ENCODE data around the gene BICDL2.

GRCh38 chr16:3085868-3086595, 49.3 kb upstream of the BICDL2 start:
- no peak for TF ChIP-seq CTCF (IDR thresholded peaks at IDR 0.05)
- TF ChIP-seq POLR2A (IDR thresholded peaks at IDR 0.05) = no peak
- no peak for TF ChIP-seq POLR2AphosphoS5 (IDR thresholded peaks at IDR 0.05)

All from gastroesophageal sphincter (tissue), 3 donors.